ENCODE results near the gene THADA.

Gene THADA

DNA sequence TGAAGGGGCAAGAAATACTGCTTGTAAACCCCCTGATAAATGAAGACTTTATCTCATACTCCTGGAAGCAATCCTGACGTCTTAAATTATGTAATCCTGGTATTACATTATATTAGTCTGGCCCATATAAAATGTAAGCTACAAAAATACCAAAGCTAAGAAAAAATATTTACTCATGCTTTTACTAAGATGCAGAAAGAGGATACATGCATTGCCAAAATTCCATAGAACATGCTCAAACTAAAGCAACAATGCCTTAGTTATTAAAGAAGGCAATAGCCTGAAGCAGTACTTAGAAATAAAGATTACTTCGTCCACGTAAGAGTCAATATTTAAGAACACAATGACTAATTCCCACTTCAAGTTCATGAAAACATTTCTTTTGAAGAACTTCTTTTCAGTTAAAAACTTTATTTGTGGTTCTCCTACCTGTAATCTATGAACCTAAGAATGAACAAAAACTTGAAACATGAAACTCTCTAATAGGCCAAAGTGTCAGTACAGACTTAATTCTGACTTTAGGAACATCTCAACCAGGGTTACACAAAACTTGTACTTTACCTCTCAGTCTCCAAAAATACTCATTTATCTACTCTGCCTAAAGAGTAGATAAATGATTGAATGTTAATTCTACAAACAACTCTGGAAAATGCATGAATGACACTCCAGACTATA is 117.3 kb downstream of the THADA start:
- Mint-ChIP-seq H3K27me3 (no peaks in the 10 kb centered on the region), H3K4me3 (no peak overlapping the region), H3K9me3 (ENCODE audit: low read depth) (no peaks in the 10 kb centered on the region), H3K36me3 (peaks cover 33% of the 10 kb centered on the region), H3K4me1 (ENCODE audit: low read depth) (no peaks in the 10 kb centered on the region), H3K27ac (no peak overlapping the region)

DNA sequence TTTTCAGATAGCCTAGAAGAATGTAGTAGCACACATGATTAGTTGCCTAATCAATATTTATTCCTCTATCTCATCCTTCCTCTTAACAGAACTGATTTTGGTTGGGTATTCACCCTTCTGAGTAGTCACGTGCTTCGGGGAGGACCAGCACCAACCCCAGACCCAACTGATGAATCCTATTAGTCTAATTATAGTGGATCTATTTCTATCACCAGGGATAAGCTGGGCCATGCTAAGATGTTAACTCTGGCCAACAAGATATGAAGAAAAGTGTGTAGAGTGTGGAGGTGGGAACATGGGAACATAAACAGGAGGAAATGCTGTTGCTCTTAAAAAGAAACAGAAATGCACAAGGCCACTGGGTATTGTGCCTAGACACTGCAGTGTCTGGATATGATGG is 119.9 kb downstream of the THADA start:
- H3K27me3 Mint-ChIP-seq: no peaks in the 10 kb centered on the region
- H3K36me3 Mint-ChIP-seq: peaks cover 23% of the 10 kb centered on the region
- H3K9me3 Mint-ChIP-seq (ENCODE audit: low read depth): no peaks in the 10 kb centered on the region
- no peaks in the 10 kb centered on the region for H3K4me1 Mint-ChIP-seq (ENCODE audit: low read depth)
- no peak overlapping the region for H3K4me3 Mint-ChIP-seq
- no peak overlapping the region for H3K27ac Mint-ChIP-seq

DNA sequence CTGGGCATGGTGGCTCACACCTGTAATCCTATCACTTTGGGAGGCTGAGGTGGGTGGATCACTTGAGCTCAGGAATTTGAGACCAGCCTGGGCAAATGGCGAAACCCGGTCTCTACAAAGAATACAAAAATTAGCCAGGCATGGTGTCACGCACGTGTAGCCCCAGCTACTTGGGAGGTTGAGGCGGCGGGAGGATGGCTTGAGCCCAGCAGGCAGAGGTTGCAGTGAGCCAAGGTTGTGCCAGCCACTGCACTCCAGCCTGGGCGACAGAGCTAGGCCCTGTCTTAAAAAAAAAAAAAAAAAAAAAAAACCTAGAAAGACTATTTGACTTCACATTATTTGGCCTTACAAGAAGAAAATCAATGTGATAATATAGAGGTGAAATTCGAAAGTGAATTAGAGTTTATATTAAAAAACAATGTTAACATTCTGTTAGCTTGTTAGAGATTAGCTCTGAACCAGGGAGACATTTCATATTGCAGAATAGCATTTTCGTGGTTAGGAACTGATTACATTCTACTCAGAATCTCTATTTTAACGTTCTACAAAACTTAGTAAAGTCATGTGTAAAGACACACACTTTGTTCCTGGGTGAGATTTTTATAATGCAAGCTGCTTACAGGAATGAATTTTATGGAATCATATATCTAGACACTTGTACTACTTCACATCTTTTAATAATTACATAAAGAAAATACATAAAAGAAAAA is 120.5 kb downstream of the THADA start:
- Mint-ChIP-seq H3K27me3 (no peaks in the 10 kb centered on the region), H3K27ac (no peak overlapping the region), H3K9me3 (ENCODE audit: low read depth) (no peaks in the 10 kb centered on the region), H3K36me3 (peaks cover 27% of the 10 kb centered on the region), H3K4me3 (no peak overlapping the region), H3K4me1 (ENCODE audit: low read depth) (no peaks in the 10 kb centered on the region)

DNA sequence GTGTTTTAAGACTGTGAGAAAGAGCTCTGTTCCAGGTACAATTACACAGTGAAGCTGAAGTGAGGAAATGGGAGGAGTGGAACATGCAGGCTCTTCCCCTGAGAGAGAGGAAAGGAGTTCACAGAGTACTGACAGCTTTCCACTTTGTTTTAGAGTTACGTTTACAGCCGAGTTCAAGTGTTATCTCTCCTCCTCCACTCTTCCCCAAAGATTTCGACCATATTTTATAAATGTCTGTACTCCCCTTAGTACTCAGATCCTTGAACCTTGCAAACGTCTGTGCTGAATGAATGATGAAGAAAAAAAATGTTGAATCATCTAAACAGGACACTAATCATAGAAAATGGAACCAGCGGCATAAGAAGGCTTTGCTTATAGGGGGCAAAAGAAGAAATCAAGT is 121.6 kb downstream of the THADA start:
- H3K36me3 Mint-ChIP-seq: peaks cover 27% of the 10 kb centered on the region
- no peaks in the 10 kb centered on the region for H3K9me3 Mint-ChIP-seq (ENCODE audit: low read depth)
- no peak overlapping the region for H3K27ac Mint-ChIP-seq
- H3K4me3 Mint-ChIP-seq: no peak overlapping the region
- H3K27me3 Mint-ChIP-seq: no peaks in the 10 kb centered on the region
- no peaks in the 10 kb centered on the region for H3K4me1 Mint-ChIP-seq (ENCODE audit: low read depth)

DNA sequence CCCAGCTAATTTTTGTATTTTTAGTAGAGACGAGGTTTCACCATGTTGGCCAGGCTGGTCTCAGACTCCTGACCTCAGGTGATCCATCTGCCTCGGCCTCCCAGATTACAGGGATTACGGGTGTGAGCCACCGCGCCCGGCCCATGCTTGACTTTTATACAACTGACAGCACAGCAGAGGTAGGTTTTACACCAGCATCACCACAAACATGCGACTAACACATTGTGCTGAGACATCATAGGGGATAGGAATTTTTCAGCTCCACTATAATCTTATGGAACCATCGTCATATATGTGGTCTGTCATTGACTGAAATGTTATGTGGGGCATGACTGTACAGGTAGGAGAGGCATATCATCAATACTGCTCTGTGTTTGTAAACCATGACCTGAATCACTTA is 122.1 kb downstream of the THADA start:
- no peaks in the 10 kb centered on the region for H3K27me3 Mint-ChIP-seq
- H3K4me3 Mint-ChIP-seq: no peak overlapping the region
- peaks cover 30% of the 10 kb centered on the region for H3K36me3 Mint-ChIP-seq
- no peak overlapping the region for H3K27ac Mint-ChIP-seq
- no peaks in the 10 kb centered on the region for H3K4me1 Mint-ChIP-seq (ENCODE audit: low read depth)
- no peaks in the 10 kb centered on the region for H3K9me3 Mint-ChIP-seq (ENCODE audit: low read depth)

GRCh38 chr2:43472527-43473194 is 123.2 kb downstream of the THADA start:
- Mint-ChIP-seq H3K27ac (no peak overlapping the region), H3K36me3 (peaks cover 26% of the 10 kb centered on the region), H3K27me3 (no peaks in the 10 kb centered on the region), H3K4me1 (ENCODE audit: low read depth) (no peaks in the 10 kb centered on the region), H3K4me3 (no peak overlapping the region), H3K9me3 (ENCODE audit: low read depth) (no peaks in the 10 kb centered on the region)

DNA sequence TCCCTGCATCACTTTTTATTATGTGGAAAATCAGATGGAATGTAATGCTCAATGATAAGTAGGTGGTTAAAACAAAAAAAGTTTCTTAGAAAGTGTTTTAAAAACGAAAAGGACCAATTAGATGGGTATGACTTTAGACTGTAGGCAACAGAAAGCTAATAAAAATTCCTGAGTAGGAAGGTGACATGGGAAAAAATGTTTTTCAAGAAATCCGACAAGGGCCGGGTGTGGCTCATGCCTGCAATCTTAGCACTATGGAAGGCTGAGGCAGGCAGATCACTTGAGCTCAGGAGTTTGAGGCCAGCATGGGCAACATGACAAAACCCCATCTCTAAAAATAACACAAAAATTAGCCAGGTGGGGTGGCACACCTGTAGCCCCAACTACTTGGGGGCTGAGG is 126.1 kb downstream of the THADA start:
- Mint-ChIP-seq H3K27me3 (no peaks in the 10 kb centered on the region), H3K9me3 (ENCODE audit: low read depth) (no peaks in the 10 kb centered on the region), H3K27ac (no peak overlapping the region), H3K4me3 (no peak overlapping the region), H3K4me1 (ENCODE audit: low read depth) (no peaks in the 10 kb centered on the region), H3K36me3 (peaks cover 29% of the 10 kb centered on the region)

DNA sequence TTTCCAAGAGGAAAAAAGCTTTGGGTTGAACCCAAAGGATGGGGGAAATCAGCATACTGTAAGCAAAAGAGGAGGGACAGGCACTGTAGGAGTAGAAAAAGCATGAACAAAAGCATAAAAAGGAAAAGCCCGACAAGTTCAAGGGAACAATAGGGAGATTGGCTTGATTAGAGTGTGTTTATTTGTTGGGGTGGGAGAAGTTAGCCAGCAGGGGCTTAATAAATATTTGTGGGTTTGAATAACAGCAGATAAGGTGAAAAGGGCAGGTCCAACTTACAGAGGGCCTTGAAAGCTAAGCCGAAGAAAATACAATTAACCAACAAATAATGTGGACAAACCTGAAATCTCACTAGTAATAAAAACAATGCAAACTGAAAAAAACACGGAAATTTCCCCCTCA is 126.7 kb downstream of the THADA start:
- Mint-ChIP-seq H3K27ac (no peak overlapping the region), H3K36me3 (peaks cover 30% of the 10 kb centered on the region), H3K4me3 (no peak overlapping the region), H3K4me1 (ENCODE audit: low read depth) (no peaks in the 10 kb centered on the region), H3K27me3 (no peaks in the 10 kb centered on the region), H3K9me3 (ENCODE audit: low read depth) (no peaks in the 10 kb centered on the region)

GRCh38 chr2:43467891-43468290 is 127.9 kb downstream of the THADA start:
- no peaks in the 10 kb centered on the region for H3K27me3 Mint-ChIP-seq
- no peaks in the 10 kb centered on the region for H3K4me1 Mint-ChIP-seq (ENCODE audit: low read depth)
- H3K27ac Mint-ChIP-seq: no peak overlapping the region
- H3K9me3 Mint-ChIP-seq (ENCODE audit: low read depth): no peaks in the 10 kb centered on the region
- peaks cover 26% of the 10 kb centered on the region for H3K36me3 Mint-ChIP-seq
- no peak overlapping the region for H3K4me3 Mint-ChIP-seq

GRCh38 chr2:43465234-43465633 is 130.6 kb downstream of the THADA start:
- Mint-ChIP-seq H3K27ac (no peak overlapping the region), H3K4me3 (no peak overlapping the region), H3K27me3 (no peaks in the 10 kb centered on the region), H3K4me1 (ENCODE audit: low read depth) (peaks cover 5% of the 10 kb centered on the region), H3K36me3 (peaks cover 28% of the 10 kb centered on the region), H3K9me3 (ENCODE audit: low read depth) (no peaks in the 10 kb centered on the region)

DNA sequence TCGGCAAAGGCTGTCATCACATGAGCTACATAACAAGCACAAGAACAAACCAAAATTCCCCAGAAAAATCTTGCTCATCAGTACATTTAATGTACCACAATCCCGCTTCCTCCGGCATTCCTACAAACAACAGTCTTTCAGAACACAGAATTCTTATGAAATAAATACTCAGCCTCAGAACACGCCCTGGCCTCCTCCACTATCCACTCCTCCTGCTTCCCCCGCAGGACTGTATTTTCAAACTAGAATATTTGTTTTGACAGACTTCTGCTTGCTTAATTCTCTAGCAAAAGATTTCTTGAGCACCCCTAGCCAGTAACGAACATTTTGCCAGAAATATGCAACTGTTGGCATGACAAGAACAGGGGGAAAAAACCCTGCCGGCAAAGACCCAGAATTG is 131.2 kb downstream of the THADA start:
- H3K4me3 Mint-ChIP-seq: no peak overlapping the region
- no peaks in the 10 kb centered on the region for H3K27me3 Mint-ChIP-seq
- no peak overlapping the region for H3K27ac Mint-ChIP-seq
- peaks cover 5% of the 10 kb centered on the region for H3K4me1 Mint-ChIP-seq (ENCODE audit: low read depth)
- peaks cover 28% of the 10 kb centered on the region for H3K36me3 Mint-ChIP-seq
- H3K9me3 Mint-ChIP-seq (ENCODE audit: low read depth): no peaks in the 10 kb centered on the region

GRCh38 chr2:43462866-43463641 is 132.8 kb downstream of the THADA start:
- Mint-ChIP-seq H3K4me3 (no peak overlapping the region), H3K36me3 (peaks cover 33% of the 10 kb centered on the region), H3K27me3 (no peaks in the 10 kb centered on the region), H3K9me3 (ENCODE audit: low read depth) (no peaks in the 10 kb centered on the region), H3K27ac (no peak overlapping the region), H3K4me1 (ENCODE audit: low read depth) (peaks cover 7% of the 10 kb centered on the region)

DNA sequence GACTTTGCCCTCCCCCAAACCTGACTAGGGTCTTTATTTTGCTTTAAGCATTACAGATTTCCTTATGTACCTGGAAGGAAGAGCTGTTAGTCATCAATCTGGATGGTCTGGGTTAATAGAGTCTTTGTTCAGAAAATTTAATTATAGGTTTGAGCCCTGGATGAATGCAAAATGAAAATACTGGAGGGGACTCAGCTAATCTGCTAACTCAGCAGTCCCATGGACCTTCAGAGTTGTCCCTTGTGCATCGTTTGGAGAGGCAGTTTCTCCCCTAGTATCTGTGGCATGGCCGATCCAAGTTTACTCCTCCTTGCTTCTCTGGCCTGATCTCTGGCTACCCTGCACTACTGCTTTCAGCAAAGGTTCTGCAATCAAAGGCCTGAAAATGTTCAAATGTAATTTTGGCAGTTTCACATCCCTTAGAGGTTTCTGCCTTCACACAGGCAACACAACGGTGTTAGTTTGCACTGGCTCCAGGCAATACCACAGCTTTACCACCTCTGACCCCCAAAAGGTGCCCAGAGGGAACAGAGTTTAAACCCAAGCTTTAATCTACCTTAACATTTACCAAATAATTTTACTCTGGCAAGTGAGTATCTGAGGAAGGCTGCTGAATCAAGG is 134.3 kb downstream of the THADA start:
- H3K27me3 Mint-ChIP-seq: no peaks in the 10 kb centered on the region
- no peaks in the 10 kb centered on the region for H3K9me3 Mint-ChIP-seq (ENCODE audit: low read depth)
- H3K4me3 Mint-ChIP-seq: no peak overlapping the region
- H3K27ac Mint-ChIP-seq: no peak overlapping the region
- peaks cover 32% of the 10 kb centered on the region for H3K36me3 Mint-ChIP-seq
- H3K4me1 Mint-ChIP-seq (ENCODE audit: low read depth): peaks cover 12% of the 10 kb centered on the region

DNA sequence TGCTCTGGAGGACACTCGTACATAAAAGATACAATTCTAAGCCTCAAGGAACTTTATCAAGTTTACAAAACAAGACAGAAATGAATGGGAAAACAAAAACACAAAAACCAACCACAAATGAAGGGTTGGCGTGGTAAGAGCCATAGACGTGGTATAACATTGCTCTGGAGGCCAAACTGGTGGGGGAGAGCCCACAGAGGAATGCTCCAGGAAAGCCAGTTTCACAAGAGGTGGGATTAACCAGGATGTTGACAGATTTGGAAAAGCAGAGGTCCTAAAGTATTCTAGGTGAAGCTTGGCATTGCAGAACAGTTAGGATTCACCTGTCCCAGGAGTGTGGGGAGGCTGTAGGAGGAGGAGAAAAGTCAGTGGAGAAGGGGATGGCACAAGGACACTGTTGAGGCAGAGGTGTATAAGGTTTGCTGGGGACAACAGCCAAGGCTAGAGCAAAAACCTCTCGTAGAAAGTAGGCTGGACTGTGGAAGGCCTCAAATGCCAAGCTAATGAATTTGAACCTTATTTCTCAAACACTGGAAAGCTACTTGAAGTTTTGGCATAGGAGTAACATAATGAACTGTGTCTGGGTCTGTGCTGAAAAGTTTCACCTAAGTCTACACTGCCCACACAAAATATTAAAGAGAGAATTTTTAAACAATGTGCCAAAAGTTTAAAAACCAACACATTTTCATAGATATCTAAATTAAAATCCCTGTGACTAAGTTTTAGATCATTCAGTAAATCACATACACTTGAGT is 135.1 kb downstream of the THADA start:
- H3K4me1 Mint-ChIP-seq (ENCODE audit: low read depth): peaks cover 14% of the 10 kb centered on the region
- peak overlapping the region; percentile 2 for H3K27ac Mint-ChIP-seq
- H3K27me3 Mint-ChIP-seq: no peaks in the 10 kb centered on the region
- H3K36me3 Mint-ChIP-seq: peaks cover 26% of the 10 kb centered on the region
- no peaks in the 10 kb centered on the region for H3K9me3 Mint-ChIP-seq (ENCODE audit: low read depth)
- no peak overlapping the region for H3K4me3 Mint-ChIP-seq

Data from activated naive CD8-positive, alpha-beta T cell (primary cell).